ENCODE measurements around the gene TTC34. TPM values are rescaled to one million over a fixed set of nuclear protein-coding genes. Genes with fewer than 3 reads are reported as not detected.

The TTC34 gene
- total and polyA plus RNA-seq, 3 experiments from 2014 or later: 0.17 to 1.1 (median 1.1) TPM

- peaks cover 38 to 48% of the 10 kb centered on the region in 2 donors for H3K27me3 Mint-ChIP-seq
- no peaks in the 10 kb centered on the region for H3K4me1 ChIP-seq (ENCODE audit: insufficient read depth, low read length)
- H3K9me3 ChIP-seq (ENCODE audit: low read length): peaks cover 4% of the 10 kb centered on the region
- no peak for DNase-seq
- ChIA-PET CTCF (interaction anchor here (0.9 to 1.5 kb wide), 2 partner anchors 11 to 594 kb away, joined by 3 to 4 read pairs; partner anchors contain the start of gene FAAP20), POLR2A (no interaction called here)
- H3K4me3 ChIP-seq (ENCODE audit: low read length): no peak overlapping the region
- peaks cover 0 to 9% (median 2%) of the 10 kb centered on the region in 3 donors for H3K4me1 Mint-ChIP-seq
- peaks cover 11 to 29% (median 25%) of the 10 kb centered on the region in 5 donors for H3K9me3 Mint-ChIP-seq
- H3K27me3 ChIP-seq (ENCODE audit: insufficient read depth, low read length, poor library complexity, severe bottlenecking): peaks cover 6% of the 10 kb centered on the region
- peaks cover 0 to 5% (median 4%) of the 10 kb centered on the region in 3 donors for H3K36me3 Mint-ChIP-seq
- no peaks in the 10 kb centered on the region for H3K36me3 ChIP-seq (ENCODE audit: insufficient read depth, low read length)
- H3K27ac ChIP-seq (ENCODE audit: low read depth, low read length): no peak overlapping the region
- H3K27ac Mint-ChIP-seq: no peak overlapping the region
- H3K4me3 Mint-ChIP-seq: peak overlapping the region in 1 of 7 donors; percentile 25
Measured at GRCh38 chr1:2789164-2789985, 12.1 kb downstream of the TTC34 start.

GRCh38 chr1:2788506-2789163 lies 12.9 kb downstream of the TTC34 start:
- H3K4me1 ChIP-seq (ENCODE audit: insufficient read depth, low read length): no peaks in the 10 kb centered on the region
- DNase-seq: peak in 1 of 5 donors; percentile 37
- no peak overlapping the region for H3K27ac ChIP-seq (ENCODE audit: low read depth, low read length)
- ChIA-PET CTCF (interaction anchor here (0.9 to 1.5 kb wide), 2 partner anchors 10 to 594 kb away, joined by 3 to 4 read pairs; partner anchors contain the start of gene FAAP20), POLR2A (no interaction called here)
- peaks cover 4% of the 10 kb centered on the region for H3K9me3 ChIP-seq (ENCODE audit: low read length)
- peaks cover 0 to 5% (median 4%) of the 10 kb centered on the region in 3 donors for H3K36me3 Mint-ChIP-seq
- peaks cover 0 to 9% (median 2%) of the 10 kb centered on the region in 3 donors for H3K4me1 Mint-ChIP-seq
- H3K27me3 ChIP-seq (ENCODE audit: insufficient read depth, low read length, poor library complexity, severe bottlenecking): peaks cover 6% of the 10 kb centered on the region
- peak overlapping the region in 1 of 7 donors; percentile 25 for H3K4me3 Mint-ChIP-seq
- H3K36me3 ChIP-seq (ENCODE audit: insufficient read depth, low read length): no peaks in the 10 kb centered on the region
- no peak overlapping the region for H3K4me3 ChIP-seq (ENCODE audit: low read length)
- peaks cover 37 to 44% of the 10 kb centered on the region in 2 donors for H3K27me3 Mint-ChIP-seq
- no peak overlapping the region for H3K27ac Mint-ChIP-seq
- peaks cover 10 to 28% (median 20%) of the 10 kb centered on the region in 5 donors for H3K9me3 Mint-ChIP-seq

GRCh38 chr1:2787163-2787911 lies 14.2 kb downstream of the TTC34 start:
- no peak overlapping the region for H3K4me3 ChIP-seq (ENCODE audit: low read length)
- H3K27ac ChIP-seq (ENCODE audit: low read depth, low read length): no peak overlapping the region
- CTCF ChIA-PET: interaction anchor here (1.0 to 1.6 kb wide), 7 partner anchors 9 to 592 kb away, joined by 3 to 7 read pairs (median 4); partner anchors contain the start of genes FAAP20 and TNFRSF14
- H3K9me3 ChIP-seq (ENCODE audit: low read length): peaks cover 7% of the 10 kb centered on the region
- peaks cover 6% of the 10 kb centered on the region for H3K27me3 ChIP-seq (ENCODE audit: insufficient read depth, low read length, poor library complexity, severe bottlenecking)
- Mint-ChIP-seq H3K27ac (no peak overlapping the region), H3K4me1 (peaks cover 0 to 9% (median 2%) of the 10 kb centered on the region in 3 donors), H3K4me3 (no peak overlapping the region), H3K9me3 (peaks cover 7 to 22% (median 14%) of the 10 kb centered on the region in 5 donors), H3K36me3 (peaks cover 0 to 3% (median 3%) of the 10 kb centered on the region in 3 donors), H3K27me3 (peaks cover 33 to 34% of the 10 kb centered on the region in 2 donors)
- POLR2A ChIA-PET: no interaction called here
- no peaks in the 10 kb centered on the region for H3K4me1 ChIP-seq (ENCODE audit: insufficient read depth, low read length)
- H3K36me3 ChIP-seq (ENCODE audit: insufficient read depth, low read length): no peaks in the 10 kb centered on the region
- DNase-seq: peak in 1 of 5 donors; percentile 43

- no peak overlapping the region for H3K4me3 Mint-ChIP-seq
- H3K36me3 Mint-ChIP-seq: peaks cover 0 to 5% (median under 1%) of the 10 kb centered on the region in 3 donors
- peak; percentile 43 to 77 (median 60) for DNase-seq
- Histone ChIP-seq H3K9me3 (ENCODE audit: low read length) (peaks cover 3% of the 10 kb centered on the region), H3K27ac (ENCODE audit: low read depth, low read length) (no peak overlapping the region), H3K4me3 (ENCODE audit: low read length) (no peak overlapping the region), H3K27me3 (ENCODE audit: insufficient read depth, low read length, poor library complexity, severe bottlenecking) (peaks cover 6% of the 10 kb centered on the region), H3K4me1 (ENCODE audit: insufficient read depth, low read length) (no peaks in the 10 kb centered on the region), H3K36me3 (ENCODE audit: insufficient read depth, low read length) (no peaks in the 10 kb centered on the region)
- peaks cover 12 to 23% (median 15%) of the 10 kb centered on the region in 5 donors for H3K9me3 Mint-ChIP-seq
- H3K27ac Mint-ChIP-seq: no peak overlapping the region
- H3K4me1 Mint-ChIP-seq: peaks cover 0 to 9% (median 2%) of the 10 kb centered on the region in 3 donors
- H3K27me3 Mint-ChIP-seq: peaks cover 26 to 34% of the 10 kb centered on the region in 2 donors
- ChIA-PET POLR2A (no interaction called here), CTCF (interaction anchor here (0.9 to 1.6 kb wide), 7 partner anchors 8 to 373 kb away, joined by 3 to 7 read pairs (median 4); partner anchors contain the start of gene TNFRSF14)
Measured at GRCh38 chr1:2786329-2787162, 14.9 kb downstream of the TTC34 start.

GRCh38 chr1:2785631-2786328 lies 15.7 kb downstream of the TTC34 start:
- H3K27ac ChIP-seq (ENCODE audit: low read depth, low read length): no peak overlapping the region

GRCh38 chr1:2784854-2785630 lies 16.5 kb downstream of the TTC34 start:
- Histone ChIP-seq H3K27ac (ENCODE audit: low read depth, low read length) (no peak overlapping the region), H3K9me3 (ENCODE audit: low read length) (peaks cover 3% of the 10 kb centered on the region), H3K4me1 (ENCODE audit: insufficient read depth, low read length) (no peaks in the 10 kb centered on the region), H3K36me3 (ENCODE audit: insufficient read depth, low read length) (no peaks in the 10 kb centered on the region), H3K27me3 (ENCODE audit: insufficient read depth, low read length, poor library complexity, severe bottlenecking) (peaks cover 6% of the 10 kb centered on the region), H3K4me3 (ENCODE audit: low read length) (no peak overlapping the region)
- H3K4me1 Mint-ChIP-seq: peaks cover 0 to 9% (median 0%) of the 10 kb centered on the region in 3 donors
- H3K27me3 Mint-ChIP-seq: peaks cover 28 to 32% of the 10 kb centered on the region in 2 donors
- ChIA-PET CTCF (interaction anchor here (0.9 kb wide), 1 partner anchor 369 kb away, joined by 3 read pairs; no protein-coding TSS in a partner anchor), POLR2A (no interaction called here)
- DNase-seq: no peak
- no peak overlapping the region for H3K4me3 Mint-ChIP-seq
- H3K9me3 Mint-ChIP-seq: peaks cover 20 to 28% (median 22%) of the 10 kb centered on the region in 5 donors
- peaks cover 0 to 8% (median 0%) of the 10 kb centered on the region in 3 donors for H3K36me3 Mint-ChIP-seq
- no peak overlapping the region for H3K27ac Mint-ChIP-seq

More at GRCh38 chr1:2785631-2786328, 15.7 kb downstream of the TTC34 start:
- H3K27ac Mint-ChIP-seq: no peak overlapping the region
- H3K9me3 Mint-ChIP-seq: peaks cover 19 to 25% (median 21%) of the 10 kb centered on the region in 5 donors
- H3K4me1 Mint-ChIP-seq: peaks cover 0 to 9% (median 2%) of the 10 kb centered on the region in 3 donors
- H3K4me3 ChIP-seq (ENCODE audit: low read length): no peak overlapping the region
- peak in 1 of 5 donors; percentile 33 for DNase-seq
- H3K4me1 ChIP-seq (ENCODE audit: insufficient read depth, low read length): no peaks in the 10 kb centered on the region
- H3K36me3 Mint-ChIP-seq: peaks cover 0 to 8% (median 0%) of the 10 kb centered on the region in 3 donors
- POLR2A ChIA-PET: no interaction called here
- H3K36me3 ChIP-seq (ENCODE audit: insufficient read depth, low read length): no peaks in the 10 kb centered on the region
- CTCF ChIA-PET: interaction anchor here (0.9 to 1.5 kb wide), 2 partner anchors 230 to 370 kb away, joined by 3 to 4 read pairs; partner anchors contain the start of gene TNFRSF14
- H3K9me3 ChIP-seq (ENCODE audit: low read length): peaks cover 3% of the 10 kb centered on the region
- no peak overlapping the region for H3K4me3 Mint-ChIP-seq
- H3K27me3 Mint-ChIP-seq: peaks cover 24 to 31% of the 10 kb centered on the region in 2 donors
- H3K27me3 ChIP-seq (ENCODE audit: insufficient read depth, low read length, poor library complexity, severe bottlenecking): peaks cover 6% of the 10 kb centered on the region
